Spinal cord (tissue), 10 donors: ENCODE results near the gene ME3. TPM values are rescaled to one million over a fixed set of nuclear protein-coding genes. Genes with fewer than 3 reads are reported as not detected.
A peak's percentile ranks its signal among the peaks of the same experiment; 100 is the strongest.
"Not testable (repeated sequence)": the region's sequence is repeated elsewhere in the genome, so short reads cannot be mapped to it uniquely, and the experiment has no call there.

ENCODE experiments used
- DNase-seq, 6 donors: peaks; one replicate each; pipeline versions ENCODE4 v3.0.0 to v3.0.0-alpha.2; 2013 to 2015; ENCODE audit warnings: low spot score in 6 of 6, low read depth in 4 of 6
- H3K27ac ChIP-seq: one replicate; pipeline ENCODE4 v1.5.1; 2013; ENCODE audit warnings: low read depth, low read length, control low read depth
- H3K27me3 ChIP-seq: one replicate; pipeline ENCODE4 v1.6.1; 2013; ENCODE audit warnings: low read length; ENCODE audit not compliant: control insufficient read depth, insufficient read depth
- H3K36me3 ChIP-seq: one replicate; pipeline ENCODE4 v1.6.1; 2013; ENCODE audit warnings: low read length; ENCODE audit not compliant: control insufficient read depth, insufficient read depth
- H3K4me1 ChIP-seq: one replicate; pipeline ENCODE4 v1.6.1; 2013; ENCODE audit warnings: low read length; ENCODE audit not compliant: control insufficient read depth, insufficient read depth
- H3K4me3 ChIP-seq: one replicate; pipeline ENCODE4 v1.5.1; 2013; ENCODE audit warnings: low read depth, low read length, control low read depth
- H3K9me3 ChIP-seq: one replicate; pipeline ENCODE4 v1.6.1; 2013; ENCODE audit warnings: low read length; ENCODE audit not compliant: control insufficient read depth, insufficient read depth
- WGBS: methylation state at CpG from one replicate; pipeline ENCODE4 v1.1.5; 2013; ENCODE audit warnings: missing lambda C conversion rate; ENCODE audit not compliant: insufficient coverage; 5-methylcytosine and 5-hydroxymethylcytosine counted together
- polyA plus RNA-seq, 2 donors: library from polyadenylated mRNA; unstranded; fragments of 120-200 nt; gene quantifications; one replicate each; pipeline ENCODE4 v1.2.1, GENCODE V29; 2013; ENCODE audit not compliant: insufficient read length in 2 of 2
- total RNA-seq, 2 donors: library from RNA; depleted of rRNA in 1 of 2; stranded (reverse); fragments of 120-200 nt in 1 of 2; fragments of >200 nt in 1 of 2; gene quantifications; one replicate each; pipeline versions ENCODE4 v1.2.3 to v1.2.4, GENCODE V29; 2013 to 2014
- donor health status: healthy.

Gene ME3
- total and polyA plus RNA-seq, 4 donors: 39.0 to 45.4 (median 44.6) TPM

- H3K4me1 ChIP-seq, H3K27me3 ChIP-seq, H3K27ac ChIP-seq, H3K4me3 ChIP-seq, DNase-seq, H3K9me3 ChIP-seq, H3K36me3 ChIP-seq: not testable (repeated sequence)
- 90% methylated on average over 2 of the region's 3 CpGs for WGBS
These were observed 27.2 kb downstream of the ME3 start for GRCh38 chr11:86645212-86645611.

- H3K36me3 ChIP-seq: no peaks in the 10 kb centered on the region
- H3K27ac ChIP-seq: no peak overlapping the region
- 78% methylated on average over 2 of the region's 2 CpGs for WGBS
- no peaks in the 10 kb centered on the region for H3K4me1 ChIP-seq
- H3K27me3 ChIP-seq: no peaks in the 10 kb centered on the region
- H3K4me3 ChIP-seq: no peak overlapping the region
- H3K9me3 ChIP-seq: no peaks in the 10 kb centered on the region
- no peak for DNase-seq
These were observed 28.1 kb downstream of the ME3 start for GRCh38 chr11:86644291-86644690.

GRCh38 chr11:86641537-86642261, 30.7 kb downstream of the ME3 start:
- Histone ChIP-seq H3K27me3 (no peaks in the 10 kb centered on the region), H3K36me3 (no peaks in the 10 kb centered on the region), H3K4me3 (no peak overlapping the region), H3K27ac (no peak overlapping the region), H3K9me3 (no peaks in the 10 kb centered on the region), H3K4me1 (no peaks in the 10 kb centered on the region)
- no peak for DNase-seq
- no CpG with 5 or more reads among the region's 1 CpG for WGBS

GRCh38 chr11:86639137-86639536, 33.3 kb downstream of the ME3 start:
- Histone ChIP-seq H3K36me3 (no peaks in the 10 kb centered on the region), H3K4me3 (no peak overlapping the region), H3K27me3 (no peaks in the 10 kb centered on the region), H3K4me1 (no peaks in the 10 kb centered on the region), H3K9me3 (no peaks in the 10 kb centered on the region), H3K27ac (no peak overlapping the region)
- DNase-seq: no peak
- WGBS: no CpG with 5 or more reads among the region's 1 CpG

- no peaks in the 10 kb centered on the region for H3K36me3 ChIP-seq
- no peak overlapping the region for H3K4me3 ChIP-seq
- H3K9me3 ChIP-seq: no peaks in the 10 kb centered on the region
- no CpG with 5 or more reads among the region's 1 CpG for WGBS
- no peaks in the 10 kb centered on the region for H3K4me1 ChIP-seq
- H3K27ac ChIP-seq: no peak overlapping the region
- no peaks in the 10 kb centered on the region for H3K27me3 ChIP-seq
- no peak for DNase-seq
These were observed 33.7 kb downstream of the ME3 start for GRCh38 chr11:86638673-86639072.

- no peaks in the 10 kb centered on the region for H3K27me3 ChIP-seq
- H3K4me1 ChIP-seq: no peaks in the 10 kb centered on the region
- no peaks in the 10 kb centered on the region for H3K9me3 ChIP-seq
- no peaks in the 10 kb centered on the region for H3K36me3 ChIP-seq
- DNase-seq: no peak
- no peak overlapping the region for H3K4me3 ChIP-seq
- no peak overlapping the region for H3K27ac ChIP-seq
These were observed 34.4 kb downstream of the ME3 start for GRCh38 chr11:86637988-86638387.

- no CpG with 5 or more reads among the region's 1 CpG for WGBS
- Histone ChIP-seq H3K36me3 (no peaks in the 10 kb centered on the region), H3K27me3 (no peaks in the 10 kb centered on the region), H3K9me3 (no peaks in the 10 kb centered on the region), H3K4me1 (peaks cover 5% of the 10 kb centered on the region), H3K4me3 (no peak overlapping the region), H3K27ac (no peak overlapping the region)
- no peak for DNase-seq
These were observed 36.1 kb downstream of the ME3 start for GRCh38 chr11:86636275-86636674.

GRCh38 chr11:86632499-86633269, 39.7 kb downstream of the ME3 start:
- WGBS: 73% methylated on average over 6 of the region's 6 CpGs
- no peak for DNase-seq
- H3K27ac ChIP-seq: no peak overlapping the region

GRCh38 chr11:86630229-86630981, 42.0 kb downstream of the ME3 start:
- peak in 1 of 6 donors; percentile 11 for DNase-seq
- WGBS: 74% methylated on average over 5 of the region's 8 CpGs
- peak overlapping the region; percentile 40 for H3K27ac ChIP-seq
- H3K36me3 ChIP-seq: no peaks in the 10 kb centered on the region
- H3K27me3 ChIP-seq: no peaks in the 10 kb centered on the region
- no peak overlapping the region for H3K4me3 ChIP-seq
- H3K9me3 ChIP-seq: no peaks in the 10 kb centered on the region
- peaks cover 16% of the 10 kb centered on the region for H3K4me1 ChIP-seq

More at GRCh38 chr11:86632499-86633269, 39.7 kb downstream of the ME3 start:
- no peak overlapping the region for H3K4me3 ChIP-seq
- no peaks in the 10 kb centered on the region for H3K27me3 ChIP-seq
- H3K4me1 ChIP-seq: peaks cover 16% of the 10 kb centered on the region
- no peaks in the 10 kb centered on the region for H3K36me3 ChIP-seq
- H3K9me3 ChIP-seq: no peaks in the 10 kb centered on the region
